Effector CD8-positive, alpha-beta T cell (primary cell): ENCODE results near the gene CNOT6L.

ENCODE experiments used
- DNase-seq: peaks from one replicate; lab custom pipeline; 2025; lab: John Stamatoyannopoulos, UW

CNOT6L gene

GRCh38 chr4:77820649-77821561 lies 1.7 kb upstream of the CNOT6L start:
- no peak for DNase-seq

- peak; percentile 89 for DNase-seq
Measured at GRCh38 chr4:77819843-77820648, 878 bp upstream of the CNOT6L start.

- peak; percentile 73 for DNase-seq
Measured at GRCh38 chr4:77819404-77819842, 255 bp upstream of the CNOT6L start.

- DNase-seq, result peak; percentile 31
Measured at GRCh38 chr4:77818073-77818601, 1.0 kb downstream of the CNOT6L start.

- DNase-seq, result no peak
Measured at GRCh38 chr4:77817304-77818072, 1.7 kb downstream of the CNOT6L start.

- no peak for DNase-seq
Measured at GRCh38 chr4:77816546-77816945, 2.6 kb downstream of the CNOT6L start.

- no peak for DNase-seq
Measured at GRCh38 chr4:77815636-77816035, 3.5 kb downstream of the CNOT6L start.

GRCh38 chr4:77805840-77806239 lies 13.3 kb downstream of the CNOT6L start:
- DNase-seq, result no peak

- DNase-seq, result no peak
Measured at GRCh38 chr4:77804471-77804870, 14.7 kb downstream of the CNOT6L start.

GRCh38 chr4:77802402-77802801 lies 16.8 kb downstream of the CNOT6L start:
- DNase-seq, result no peak

- DNase-seq, result no peak
Measured at GRCh38 chr4:77801260-77801608, 17.9 kb downstream of the CNOT6L start.

- DNase-seq, result no peak
Measured at GRCh38 chr4:77800483-77801259, 18.5 kb downstream of the CNOT6L start.

- DNase-seq, result no peak
Measured at GRCh38 chr4:77800077-77800476, 19.1 kb downstream of the CNOT6L start.

GRCh38 chr4:77798385-77798784 lies 20.8 kb downstream of the CNOT6L start:
- no peak for DNase-seq

GRCh38 chr4:77797239-77797638 lies 21.9 kb downstream of the CNOT6L start:
- DNase-seq, result no peak

- no peak for DNase-seq
Measured at GRCh38 chr4:77795326-77795725, 23.8 kb downstream of the CNOT6L start.

GRCh38 chr4:77790146-77790545 lies 29.0 kb downstream of the CNOT6L start:
- DNase-seq, result no peak

- DNase-seq, result no peak
Measured at GRCh38 chr4:77788990-77789389, 30.2 kb downstream of the CNOT6L start.

GRCh38 chr4:77787969-77788368 lies 31.2 kb downstream of the CNOT6L start:
- no peak for DNase-seq

- no peak for DNase-seq
Measured at GRCh38 chr4:77785669-77786068, 33.5 kb downstream of the CNOT6L start.

- DNase-seq, result no peak
Measured at GRCh38 chr4:77783895-77784294, 35.3 kb downstream of the CNOT6L start.
